ENCODE results near the gene ARHGAP19.

DNA sequence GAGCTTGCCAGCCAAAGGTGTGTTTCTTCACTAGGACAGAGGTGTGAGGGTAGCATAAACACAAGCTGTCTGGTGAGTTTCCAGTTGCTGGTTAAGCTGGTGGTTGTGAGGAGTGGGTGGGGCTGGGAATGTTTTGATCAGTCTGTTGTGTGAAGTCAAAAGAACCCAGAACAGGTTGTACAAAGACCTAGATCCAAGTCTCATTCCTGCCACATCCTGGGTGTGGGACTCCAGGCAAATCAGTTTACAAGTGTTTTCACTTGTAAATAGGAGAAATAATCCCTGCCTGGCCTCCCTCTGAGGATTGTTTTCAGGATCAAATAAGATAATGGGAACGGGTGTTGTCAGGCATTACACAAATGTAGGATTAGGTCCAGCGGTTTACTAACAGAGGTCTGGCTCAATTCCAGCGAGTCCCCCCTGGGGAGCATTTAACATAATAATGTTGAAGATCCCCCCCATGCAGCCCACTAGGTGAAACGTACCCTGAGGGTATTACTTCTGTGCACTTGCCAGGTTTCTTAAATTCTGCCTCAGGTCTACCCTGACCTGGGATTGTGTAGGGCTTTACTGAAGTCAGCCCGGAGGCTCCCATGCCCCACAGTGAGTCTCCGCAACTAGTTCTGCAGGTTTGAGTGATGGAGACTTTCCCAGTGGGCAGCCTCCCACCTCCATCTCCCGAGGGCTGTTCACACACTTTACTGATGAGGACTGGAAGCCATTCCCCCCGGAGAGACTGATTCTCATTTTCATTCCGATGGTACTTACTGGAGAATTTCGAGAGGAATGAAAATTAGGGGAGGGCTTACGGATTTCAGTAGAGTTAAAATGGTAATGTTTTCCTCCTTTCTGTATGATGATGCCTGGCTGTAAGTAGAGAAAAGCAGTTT, 44.8 kb upstream of the ARHGAP19 start:
- TF ChIP-seq, protein P1, sequence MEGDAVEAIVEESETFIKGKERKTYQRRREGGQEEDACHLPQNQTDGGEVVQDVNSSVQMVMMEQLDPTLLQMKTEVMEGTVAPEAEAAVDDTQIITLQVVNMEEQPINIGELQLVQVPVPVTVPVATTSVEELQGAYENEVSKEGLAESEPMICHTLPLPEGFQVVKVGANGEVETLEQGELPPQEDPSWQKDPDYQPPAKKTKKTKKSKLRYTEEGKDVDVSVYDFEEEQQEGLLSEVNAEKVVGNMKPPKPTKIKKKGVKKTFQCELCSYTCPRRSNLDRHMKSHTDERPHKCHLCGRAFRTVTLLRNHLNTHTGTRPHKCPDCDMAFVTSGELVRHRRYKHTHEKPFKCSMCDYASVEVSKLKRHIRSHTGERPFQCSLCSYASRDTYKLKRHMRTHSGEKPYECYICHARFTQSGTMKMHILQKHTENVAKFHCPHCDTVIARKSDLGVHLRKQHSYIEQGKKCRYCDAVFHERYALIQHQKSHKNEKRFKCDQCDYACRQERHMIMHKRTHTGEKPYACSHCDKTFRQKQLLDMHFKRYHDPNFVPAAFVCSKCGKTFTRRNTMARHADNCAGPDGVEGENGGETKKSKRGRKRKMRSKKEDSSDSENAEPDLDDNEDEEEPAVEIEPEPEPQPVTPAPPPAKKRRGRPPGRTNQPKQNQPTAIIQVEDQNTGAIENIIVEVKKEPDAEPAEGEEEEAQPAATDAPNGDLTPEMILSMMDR (conservative IDR thresholded peaks at IDR 0.05; ENCODE audit: low read depth, low read length), result no peak
- TF ChIP-seq EZH2 (IDR thresholded peaks at IDR 0.05; ENCODE audit: borderline replicate concordance, low read depth, low read length, poor library complexity, severe bottlenecking), result no peak

All from A673 (cell line).